HepG2 (cell line): Measurements from ENCODE around the gene CALY. TPM values are rescaled to one million over a fixed set of nuclear protein-coding genes. Genes with fewer than 3 reads are reported as not detected.

Source experiments
- CEBPZ ChIP-seq: IDR thresholded peaks from 2 replicates; pipeline ENCODE4 v1.6.1; 2012; ENCODE audit warnings: low read length, improper control_type of control experiment
- GPN1 ChIP-seq: sonication (generic); formaldehyde crosslinking; IDR thresholded peaks from 2 replicates; pipeline ENCODE4 v1.5.1; 2020; ENCODE audit warnings: missing genetic modification reagents, borderline replicate concordance
- HMG20B ChIP-seq: conservative IDR thresholded peaks from 2 replicates; pipeline ENCODE4 v1.6.1; 2016; ENCODE audit warnings: missing genetic modification reagents, missing compliant biosample characterization
- HOXA9 ChIP-seq: sonication (generic); formaldehyde crosslinking; IDR thresholded peaks from 2 replicates; pipeline ENCODE4 v1.8.1; 2022; ENCODE audit warnings: missing genetic modification reagents, mild to moderate bottlenecking, moderate library complexity, borderline replicate concordance
- KMT2A ChIP-seq: sonication (generic); formaldehyde crosslinking; IDR thresholded peaks from 2 replicates; pipeline ENCODE4 v1.4.0; 2020; ENCODE audit warnings: missing genetic modification reagents
- NFYC ChIP-seq: IDR thresholded peaks from 2 replicates; pipeline ENCODE4 v1.6.1; 2016; ENCODE audit warnings: missing genetic modification reagents, missing compliant biosample characterization
- NRL ChIP-seq: sonication (generic); formaldehyde crosslinking; IDR thresholded peaks from 2 replicates; pipeline ENCODE4 v1.5.0; 2020; ENCODE audit warnings: missing genetic modification reagents, mild to moderate bottlenecking, moderate library complexity, borderline replicate concordance
- ONECUT2 ChIP-seq: sonication (generic); formaldehyde crosslinking; IDR thresholded peaks from 2 replicates; pipeline ENCODE4 v1.4.0; 2020; ENCODE audit warnings: missing genetic modification reagents
- PTBP1 ChIP-seq: fragments of 200-400 bp; formaldehyde crosslinking; IDR thresholded peaks from 2 replicates; pipeline ENCODE4 v1.6.1; 2018; ENCODE audit warnings: low read length, low read depth; ENCODE audit not compliant: poor library complexity, severe bottlenecking
- RARA ChIP-seq: IDR thresholded peaks from 2 replicates; pipeline ENCODE4 v1.6.1; 2016; ENCODE audit warnings: missing genetic modification reagents, missing compliant biosample characterization
- REPIN1 ChIP-seq: sonication (generic); formaldehyde crosslinking; IDR thresholded peaks from 2 replicates; pipeline ENCODE4 v1.8.0; 2022; ENCODE audit warnings: missing genetic modification reagents, low read depth, mild to moderate bottlenecking, borderline replicate concordance
- SMAD3 ChIP-seq: sonication (generic); formaldehyde crosslinking; IDR thresholded peaks from 2 replicates; pipeline ENCODE4 v1.4.0; 2020; ENCODE audit warnings: missing genetic modification reagents
- ZBTB10 ChIP-seq: sonication (generic); formaldehyde crosslinking; IDR thresholded peaks from 2 replicates; pipeline ENCODE4 v1.4.0; 2020; ENCODE audit warnings: missing genetic modification reagents, borderline replicate concordance
- ZNF10 ChIP-seq: sonication (generic); formaldehyde crosslinking; IDR thresholded peaks from 2 replicates; pipeline ENCODE4 v1.4.0; 2020; ENCODE audit warnings: mild to moderate bottlenecking, low read depth, missing genetic modification reagents, borderline replicate concordance
- ZNF280D ChIP-seq: sonication (generic); formaldehyde crosslinking; IDR thresholded peaks from 2 replicates; pipeline ENCODE4 v1.5.1; 2020; ENCODE audit warnings: mild to moderate bottlenecking, missing genetic modification reagents
- ZNF577 ChIP-seq: sonication (generic); formaldehyde crosslinking; IDR thresholded peaks from 2 replicates; pipeline ENCODE4 v1.4.0; 2020; ENCODE audit warnings: mild to moderate bottlenecking, low read depth, missing genetic modification reagents, borderline replicate concordance
- ZNF614 ChIP-seq: IDR thresholded peaks from 2 replicates; pipeline ENCODE4 v1.6.1; 2018; ENCODE audit warnings: missing biosample characterization, missing genetic modification reagents, inconsistent platforms, borderline replicate concordance
- ZNF7 ChIP-seq: IDR thresholded peaks from 2 replicates; pipeline ENCODE4 v1.6.1; 2016; ENCODE audit warnings: missing biosample characterization, missing genetic modification reagents
- ZSCAN25 ChIP-seq: sonication (generic); formaldehyde crosslinking; IDR thresholded peaks from 2 replicates; pipeline ENCODE4 v1.8.0; 2022; ENCODE audit warnings: mild to moderate bottlenecking, missing genetic modification reagents
- ZZZ3 ChIP-seq: sonication (generic); formaldehyde crosslinking; IDR thresholded peaks from 2 replicates; pipeline ENCODE4 v1.4.0; 2020; ENCODE audit warnings: missing genetic modification reagents, mild to moderate bottlenecking, borderline replicate concordance
- polyA plus RNA-seq, 8 experiments: library from polyadenylated mRNA; depleted of rRNA in 3 of 8; stranded (reverse) in 7 of 8; unstranded in 1 of 8; fragments of >200 nt; fragmentation: Illumina TruSeq in 4 of 8; extraction: Trizol in 4 of 8; gene quantifications; 2 replicates each; pipeline versions ENCODE4 v1.2.1 to v1.2.3, GENCODE V29; 2011 to 2016; ENCODE audit warnings: low read depth in 4 of 8, missing spikeins in 1 of 8, mixed read lengths in 1 of 8; ENCODE audit not compliant: insufficient read depth in 1 of 8
- total RNA-seq, 5 experiments: library from RNA; depleted of rRNA; stranded (reverse); fragments of >200 nt; fragmentation: Illumina TruSeq; extraction: Trizol; gene quantifications; 2 replicates each; pipeline ENCODE4 v1.2.3, GENCODE V29; 2016; ENCODE audit warnings: low read depth in 1 of 5

CALY gene
- total and polyA plus RNA-seq, 2 of the 13 experiments (the other 11 are each of a cell fraction or from before 2014, with no cell fraction given), result 0.08 TPM; not detected in 1

GRCh38 chr10:133378251-133379096 is 41.8 kb upstream of the CALY start (continued):
- TF ChIP-seq ZNF280D (CRISPR knock-in tag) (peak; percentile 89; the same call in 1 of the 2 replicates), ZNF614 (CRISPR knock-in tag) (peak; percentile 71; the same call in 1 of the 2 replicates), ZNF577 (CRISPR knock-in tag) (no peak), KMT2A (CRISPR knock-in tag) (no peak), PTBP1 (no peak), ZBTB10 (CRISPR knock-in tag) (0 out of 2 replicates have a peak, but pooled peaks have one; percentile 51), ZNF7 (CRISPR knock-in tag) (no peak), REPIN1 (peak; percentile 63), CEBPZ (no peak), NRL (CRISPR knock-in tag) (no peak; the same call in 1 of the 2 replicates), ONECUT2 (CRISPR knock-in tag) (no peak), ZSCAN25 (peak; percentile 95), ZNF10 (CRISPR knock-in tag) (no peak), SMAD3 (CRISPR knock-in tag) (no peak), HOXA9 (CRISPR knock-in tag) (no peak), NFYC (CRISPR knock-in tag) (no peak), GPN1 (CRISPR knock-in tag) (no peak), ZZZ3 (0 out of 2 replicates have a peak, but pooled peaks have one; percentile 44), RARA (CRISPR knock-in tag) (peak; percentile 58), HMG20B (CRISPR knock-in tag) (no peak)
